ENCODE data around the gene ESPN. TPM values are rescaled to one million over a fixed set of nuclear protein-coding genes. Genes with fewer than 3 reads are reported as not detected.
A peak's percentile ranks its signal among the peaks of the same experiment; 100 is the strongest.

Gene ESPN
- total RNA-seq, 2 experiments from 2014 or later, result 2.0 to 3.9 TPM

- ATAC-seq (ENCODE audit: poor library complexity), result no peak
- no peak overlapping the region for H3K27ac ChIP-seq (ENCODE audit: low read depth in 1 of 2, low read length in 2 of 2)
- no peaks in the 10 kb centered on the region for H3K36me3 Mint-ChIP-seq (ENCODE audit: low read depth)
- no peaks in the 10 kb centered on the region for H3K9me3 ChIP-seq (ENCODE audit: control insufficient read depth in 1 of 2, insufficient read depth in 1 of 2, low read length in 2 of 2)
- TF ChIP-seq, protein P1, sequence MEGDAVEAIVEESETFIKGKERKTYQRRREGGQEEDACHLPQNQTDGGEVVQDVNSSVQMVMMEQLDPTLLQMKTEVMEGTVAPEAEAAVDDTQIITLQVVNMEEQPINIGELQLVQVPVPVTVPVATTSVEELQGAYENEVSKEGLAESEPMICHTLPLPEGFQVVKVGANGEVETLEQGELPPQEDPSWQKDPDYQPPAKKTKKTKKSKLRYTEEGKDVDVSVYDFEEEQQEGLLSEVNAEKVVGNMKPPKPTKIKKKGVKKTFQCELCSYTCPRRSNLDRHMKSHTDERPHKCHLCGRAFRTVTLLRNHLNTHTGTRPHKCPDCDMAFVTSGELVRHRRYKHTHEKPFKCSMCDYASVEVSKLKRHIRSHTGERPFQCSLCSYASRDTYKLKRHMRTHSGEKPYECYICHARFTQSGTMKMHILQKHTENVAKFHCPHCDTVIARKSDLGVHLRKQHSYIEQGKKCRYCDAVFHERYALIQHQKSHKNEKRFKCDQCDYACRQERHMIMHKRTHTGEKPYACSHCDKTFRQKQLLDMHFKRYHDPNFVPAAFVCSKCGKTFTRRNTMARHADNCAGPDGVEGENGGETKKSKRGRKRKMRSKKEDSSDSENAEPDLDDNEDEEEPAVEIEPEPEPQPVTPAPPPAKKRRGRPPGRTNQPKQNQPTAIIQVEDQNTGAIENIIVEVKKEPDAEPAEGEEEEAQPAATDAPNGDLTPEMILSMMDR (IDR thresholded peaks at IDR 0.05), result no peak
- no peak for DNase-seq
- H3K4me1 ChIP-seq (ENCODE audit: insufficient read depth, low read length), result peaks cover 10% of the 10 kb centered on the region
- H3K9me3 Mint-ChIP-seq, result no peaks in the 10 kb centered on the region
- H3K27ac Mint-ChIP-seq, result no peak overlapping the region
- no peaks in the 10 kb centered on the region for H3K36me3 ChIP-seq (ENCODE audit: insufficient read depth, low read length)
- ChIA-PET CTCF (interaction anchor here (0.6 to 1.0 kb wide), 2 partner anchors 9 to 24 kb away, joined by 4 read pairs; no protein-coding TSS in a partner anchor), POLR2A (no interaction called here)
- no peaks in the 10 kb centered on the region for H3K27me3 Mint-ChIP-seq
- H3K4me3 ChIP-seq (ENCODE audit: low read length), result no peak overlapping the region
- intact Hi-C loops (cut with DNase I, micrococcal nuclease), result loop anchor here in 1 of 2 experiments (10.0 kb wide), 1 partner anchor 386 kb away; the partner anchor contains the start of gene CAMTA1
- H3K4me1 Mint-ChIP-seq (ENCODE audit: low read depth), result peaks cover 15% of the 10 kb centered on the region
- peaks cover 0 to 3% of the 10 kb centered on the region in 2 experiments for H3K27me3 ChIP-seq (ENCODE audit: control insufficient read depth in 1 of 2, insufficient read depth in 2 of 2, low read length in 2 of 2)
- no peak overlapping the region for H3K4me3 Mint-ChIP-seq
Observed at GRCh38 chr1:6399294-6399693, 25.3 kb upstream of the ESPN start.

- Histone ChIP-seq H3K4me3 (ENCODE audit: low read length) (no peak overlapping the region), H3K36me3 (ENCODE audit: insufficient read depth, low read length) (no peaks in the 10 kb centered on the region), H3K4me1 (ENCODE audit: insufficient read depth, low read length) (no peaks in the 10 kb centered on the region), H3K9me3 (ENCODE audit: control insufficient read depth in 1 of 2, insufficient read depth in 1 of 2, low read length in 2 of 2) (no peaks in the 10 kb centered on the region), H3K27ac (ENCODE audit: low read depth in 1 of 2, low read length in 2 of 2) (no peak overlapping the region), H3K27me3 (ENCODE audit: control insufficient read depth in 1 of 2, insufficient read depth in 2 of 2, low read length in 2 of 2) (peaks cover 0 to 3% of the 10 kb centered on the region in 2 experiments)
- TF ChIP-seq, protein P1 (IDR thresholded peaks at IDR 0.05), result no peak
- Mint-ChIP-seq H3K9me3 (no peaks in the 10 kb centered on the region), H3K4me3 (no peak overlapping the region), H3K27me3 (peaks cover 6% of the 10 kb centered on the region), H3K36me3 (ENCODE audit: low read depth) (no peaks in the 10 kb centered on the region), H3K4me1 (ENCODE audit: low read depth) (peaks cover 4% of the 10 kb centered on the region), H3K27ac (no peak overlapping the region)
- ChIA-PET CTCF (interaction anchor here (4.1 kb wide), 1 partner anchor 53 kb away, joined by 39 read pairs; no protein-coding TSS in a partner anchor), POLR2A (no interaction called here)
- intact Hi-C loops (cut with DNase I, micrococcal nuclease), result no loop called here
- DNase-seq (peak in 3 of 14 experiments; percentile 28 to 52 (median 30)), ATAC-seq (ENCODE audit: poor library complexity) (no peak)
Observed at GRCh38 chr1:6401673-6402072, 22.9 kb upstream of the ESPN start.

DNA sequence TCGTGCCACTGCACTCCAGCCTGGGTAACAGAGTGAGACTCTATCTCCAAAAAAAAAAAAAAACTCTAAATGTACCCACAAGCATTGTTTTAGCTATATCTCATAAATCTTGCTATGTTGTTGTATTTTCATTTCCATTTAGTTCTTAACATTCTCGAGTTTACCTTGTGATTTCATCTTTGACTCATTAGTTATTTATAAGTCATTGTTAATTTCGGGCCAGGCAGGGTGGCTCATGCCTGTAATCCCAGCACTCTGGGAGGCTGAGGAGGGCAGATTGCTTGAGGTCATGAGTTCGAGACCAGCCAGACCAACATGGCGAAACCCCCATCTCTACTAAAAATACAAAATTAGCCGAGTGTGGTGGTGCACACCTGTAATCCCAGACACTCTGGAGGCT lies 16.6 kb upstream of the ESPN start:
- Mint-ChIP-seq H3K36me3 (ENCODE audit: low read depth) (no peaks in the 10 kb centered on the region), H3K4me1 (ENCODE audit: low read depth) (no peaks in the 10 kb centered on the region), H3K9me3 (no peaks in the 10 kb centered on the region), H3K4me3 (no peak overlapping the region), H3K27me3 (peaks cover 22% of the 10 kb centered on the region), H3K27ac (no peak overlapping the region)
- Histone ChIP-seq H3K4me1 (ENCODE audit: insufficient read depth, low read length) (no peaks in the 10 kb centered on the region), H3K27ac (ENCODE audit: low read depth in 1 of 2, low read length in 2 of 2) (no peak overlapping the region), H3K4me3 (ENCODE audit: low read length) (no peak overlapping the region), H3K9me3 (ENCODE audit: control insufficient read depth in 1 of 2, insufficient read depth in 1 of 2, low read length in 2 of 2) (no peaks in the 10 kb centered on the region), H3K36me3 (ENCODE audit: insufficient read depth, low read length) (no peaks in the 10 kb centered on the region), H3K27me3 (ENCODE audit: control insufficient read depth in 1 of 2, insufficient read depth in 2 of 2, low read length in 2 of 2) (peaks cover 0 to 2% of the 10 kb centered on the region in 2 experiments)
- ChIA-PET POLR2A (interaction anchor here (0.6 kb wide), 1 partner anchor 155 kb away, joined by 3 read pairs; no protein-coding TSS in a partner anchor), CTCF (interaction anchor here (1.6 to 2.2 kb wide), 2 partner anchors 15 to 60 kb away, joined by 3 to 7 read pairs; no protein-coding TSS in a partner anchor)
- intact Hi-C loops (cut with DNase I, micrococcal nuclease), result no loop called here
- ATAC-seq (ENCODE audit: poor library complexity) (no peak), DNase-seq (no peak)
- TF ChIP-seq, protein P1 (IDR thresholded peaks at IDR 0.05), result no peak
